HG03432 (cell line): ENCODE data around the gene EPB41L3.

Source experiments
- ATAC-seq: cut with Tn5 transposase; IDR thresholded peaks from one replicate; pipeline ENCODE4 v1.9.1; 2021; ENCODE audit warnings: mild to moderate bottlenecking, moderate library complexity; ENCODE audit not compliant: unreplicated experiment

The EPB41L3 gene

DNA sequence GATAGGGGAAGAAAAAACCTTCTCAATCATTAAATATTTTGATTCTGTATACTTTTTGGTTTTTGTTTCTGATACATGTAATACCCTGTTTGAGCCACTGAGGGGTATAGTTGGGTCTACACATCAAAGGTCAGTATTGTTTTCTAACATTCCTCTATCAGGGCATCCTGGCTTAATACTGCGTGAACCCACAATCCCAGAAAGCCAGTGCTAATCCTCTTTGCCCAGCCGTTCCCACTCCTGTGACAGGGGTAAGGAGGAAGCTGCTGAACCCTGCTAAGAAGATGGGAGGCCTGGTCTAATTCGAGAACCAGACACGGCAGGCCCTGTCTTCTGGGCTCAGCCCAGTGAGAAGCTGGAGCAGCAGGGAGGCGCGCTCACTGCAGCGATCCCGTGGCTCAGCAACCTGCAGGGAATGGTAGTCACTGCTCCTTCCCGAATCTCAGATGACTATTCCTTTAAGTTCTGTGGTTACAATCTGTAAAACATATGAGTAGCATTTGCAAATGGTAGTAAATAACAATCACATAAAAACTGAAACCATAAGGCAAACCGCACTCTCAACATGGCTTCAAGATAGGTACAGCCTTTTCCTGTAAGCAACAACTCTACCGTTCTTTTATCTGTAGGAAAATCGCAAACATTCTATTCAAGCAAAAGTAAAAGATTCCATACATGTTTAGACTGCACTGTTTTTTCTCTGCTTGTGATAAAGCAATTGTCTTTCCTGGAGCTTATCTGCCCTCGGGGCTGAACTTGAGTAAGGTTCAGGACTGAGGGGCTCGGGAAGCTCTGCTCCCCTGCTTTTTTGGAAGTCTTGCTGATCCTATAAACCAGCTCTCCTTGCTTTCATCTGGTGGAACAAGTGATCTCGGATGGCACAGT lies 87.0 kb downstream of the EPB41L3 start:
- ATAC-seq, result peak; percentile 83

DNA sequence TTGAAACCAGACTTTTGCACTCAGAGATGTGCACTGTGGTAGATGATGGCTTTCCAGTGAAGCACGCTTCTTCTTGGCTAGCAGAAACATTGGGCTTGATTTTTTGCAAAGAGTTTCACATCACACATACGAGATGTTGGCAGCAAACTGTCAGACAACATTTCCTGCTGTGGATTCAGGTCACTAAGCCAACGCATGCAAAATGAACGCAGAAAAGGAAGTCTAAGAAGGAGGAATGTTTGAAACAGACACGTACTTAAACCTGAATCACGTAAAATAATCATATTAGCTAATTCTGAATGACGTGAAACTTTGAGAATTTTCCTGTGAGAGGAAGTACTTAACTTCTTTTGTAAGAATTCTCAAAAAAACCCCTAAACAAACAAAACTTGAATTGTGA lies 88.1 kb downstream of the EPB41L3 start:
- ATAC-seq, result no peak

DNA sequence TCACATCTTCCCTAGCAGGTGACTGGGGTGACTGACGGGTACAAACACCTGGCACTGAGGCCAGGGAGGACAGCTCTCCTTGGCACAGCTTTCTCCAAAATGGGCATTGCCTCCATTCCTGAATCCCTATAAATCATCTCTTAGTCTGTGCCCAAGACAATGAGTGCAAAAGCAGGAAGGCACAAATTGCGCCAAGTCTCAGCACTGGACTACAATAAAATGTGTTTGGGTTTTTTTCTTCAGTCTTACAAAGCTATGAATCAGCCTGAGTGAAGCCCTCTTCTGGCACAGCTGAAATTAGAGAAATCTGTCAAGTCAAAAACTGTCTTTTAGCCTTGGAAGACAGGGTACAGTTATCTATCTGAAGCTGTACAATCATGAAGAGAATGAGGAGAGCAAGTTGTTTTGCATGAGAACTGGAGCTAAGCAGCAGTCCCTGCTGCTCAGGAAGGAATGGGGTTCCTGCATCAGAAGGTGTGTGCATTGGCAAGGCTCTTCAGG lies 90.8 kb downstream of the EPB41L3 start:
- no peak for ATAC-seq

DNA sequence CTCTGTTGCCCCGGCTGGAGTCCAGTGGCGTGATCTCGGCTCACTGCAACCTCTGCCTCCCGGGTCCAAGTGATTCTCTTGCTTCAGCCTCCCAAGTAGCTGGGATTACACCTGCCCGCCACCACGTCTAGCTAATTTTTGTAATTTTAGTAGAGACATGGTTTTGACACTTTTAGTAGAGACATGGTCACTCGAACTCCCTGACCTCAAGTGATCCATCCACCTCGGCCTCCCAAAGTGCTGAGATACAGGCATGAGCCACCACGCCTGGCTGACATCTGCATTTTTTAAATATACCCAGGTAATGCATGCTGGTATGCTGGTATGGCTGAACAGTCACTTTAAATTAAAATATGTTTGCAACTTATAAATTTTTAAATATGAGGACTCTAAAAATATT lies 91.9 kb downstream of the EPB41L3 start:
- ATAC-seq, result no peak

DNA sequence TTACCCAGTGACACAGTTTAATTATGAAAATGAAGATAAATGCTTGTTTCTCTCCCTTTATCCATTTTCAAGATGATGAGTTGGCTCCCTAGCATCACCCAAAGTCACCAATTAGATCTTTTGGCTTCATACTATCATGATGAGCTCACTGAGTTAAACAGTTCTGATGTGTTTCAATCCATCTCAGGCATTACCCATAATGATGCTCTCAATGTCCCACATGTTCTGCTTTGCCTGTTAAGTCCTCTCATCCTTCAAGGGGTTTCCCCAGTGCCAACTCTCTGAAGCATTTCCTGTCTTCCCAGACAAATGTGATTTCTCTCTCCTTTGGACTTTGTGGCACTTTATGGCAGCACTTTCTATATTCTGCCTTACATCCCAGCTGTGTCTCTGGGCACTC lies 92.6 kb downstream of the EPB41L3 start:
- ATAC-seq, result no peak

DNA sequence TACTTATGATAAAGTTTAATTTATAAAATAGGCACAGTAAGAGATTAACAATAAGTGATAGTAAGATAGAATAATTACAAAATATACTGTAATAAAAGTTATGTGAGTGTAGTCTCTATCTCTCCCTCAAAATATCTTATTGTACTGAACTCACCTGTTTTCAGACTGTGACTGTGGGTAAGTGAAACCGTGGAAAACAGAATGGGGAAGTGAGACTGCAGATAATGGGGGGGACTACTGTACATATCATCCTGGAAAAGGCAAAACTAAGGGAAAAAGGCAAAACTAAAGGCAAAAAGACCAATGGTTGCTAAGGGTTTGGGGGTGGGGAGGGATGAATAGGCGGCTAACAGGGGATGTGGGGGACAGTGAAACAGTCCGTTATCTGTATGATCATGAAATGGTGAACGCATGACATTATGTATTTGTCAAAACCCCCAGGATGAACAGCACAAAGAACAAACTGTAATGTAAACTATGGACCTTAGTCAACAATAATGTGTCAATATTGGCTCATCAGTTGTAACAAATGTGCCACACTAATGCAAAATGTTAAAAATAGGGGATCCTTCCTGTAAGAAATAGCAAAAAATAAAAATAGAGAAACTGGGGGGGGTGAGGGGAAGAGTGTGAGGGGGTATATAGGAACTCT lies 93.8 kb downstream of the EPB41L3 start:
- no peak for ATAC-seq

DNA sequence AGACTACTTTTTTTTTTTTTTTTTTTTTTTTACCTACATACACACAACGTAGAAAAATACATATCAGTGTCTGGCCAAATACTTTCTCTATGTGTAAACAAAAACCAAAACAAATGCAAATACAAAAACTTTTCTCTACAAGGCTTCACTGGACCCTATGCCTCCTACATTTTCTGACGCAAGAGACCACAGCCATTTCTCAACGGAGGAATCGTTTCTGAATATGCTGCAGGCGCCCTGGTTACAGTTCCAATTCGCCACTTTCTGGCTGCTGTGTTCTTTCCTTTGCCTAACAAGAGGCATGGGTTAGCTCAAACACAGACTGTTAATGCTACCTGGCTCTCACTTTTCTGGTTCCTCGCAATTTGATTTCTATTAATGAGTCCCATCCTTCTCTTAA lies 96.4 kb downstream of the EPB41L3 start:
- ATAC-seq, result no peak

DNA sequence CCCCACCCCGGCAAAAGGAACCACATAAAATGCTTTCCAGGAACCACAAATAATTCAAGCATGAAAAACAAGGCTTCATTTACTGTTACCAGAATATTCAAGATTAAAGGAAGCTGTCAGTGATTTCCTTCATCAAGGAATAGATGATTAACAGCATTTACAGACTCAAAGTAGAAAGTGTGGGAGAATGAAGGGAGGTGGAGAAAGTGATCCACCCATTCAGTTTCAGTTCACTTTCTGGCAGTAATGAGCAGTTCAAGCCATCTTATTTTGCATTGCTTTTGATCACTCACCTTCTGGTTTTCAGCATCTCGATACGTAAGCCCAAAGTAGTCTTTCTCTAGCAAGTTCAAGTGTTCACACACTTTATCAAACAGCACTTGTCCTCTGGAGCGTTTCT lies 99.0 kb downstream of the EPB41L3 start:
- no peak for ATAC-seq

DNA sequence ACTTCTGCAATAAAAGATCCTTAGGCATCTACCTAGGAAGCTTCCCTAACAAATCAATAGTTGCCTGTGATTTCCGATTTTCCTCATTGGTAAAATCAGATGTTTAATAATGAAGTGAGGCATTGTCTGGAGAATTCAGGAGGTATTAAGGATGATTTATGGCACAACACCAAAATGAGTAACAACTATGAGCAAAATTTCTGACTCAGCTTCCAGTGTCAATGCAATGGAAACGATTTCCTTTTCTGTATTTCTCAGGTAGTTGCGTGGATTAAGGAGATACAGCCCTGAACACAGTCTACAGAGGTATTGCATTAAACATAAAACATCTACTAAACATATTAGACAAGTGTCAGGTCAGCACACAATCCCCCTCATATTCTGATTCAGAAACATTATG lies 99.5 kb downstream of the EPB41L3 start:
- no peak for ATAC-seq

DNA sequence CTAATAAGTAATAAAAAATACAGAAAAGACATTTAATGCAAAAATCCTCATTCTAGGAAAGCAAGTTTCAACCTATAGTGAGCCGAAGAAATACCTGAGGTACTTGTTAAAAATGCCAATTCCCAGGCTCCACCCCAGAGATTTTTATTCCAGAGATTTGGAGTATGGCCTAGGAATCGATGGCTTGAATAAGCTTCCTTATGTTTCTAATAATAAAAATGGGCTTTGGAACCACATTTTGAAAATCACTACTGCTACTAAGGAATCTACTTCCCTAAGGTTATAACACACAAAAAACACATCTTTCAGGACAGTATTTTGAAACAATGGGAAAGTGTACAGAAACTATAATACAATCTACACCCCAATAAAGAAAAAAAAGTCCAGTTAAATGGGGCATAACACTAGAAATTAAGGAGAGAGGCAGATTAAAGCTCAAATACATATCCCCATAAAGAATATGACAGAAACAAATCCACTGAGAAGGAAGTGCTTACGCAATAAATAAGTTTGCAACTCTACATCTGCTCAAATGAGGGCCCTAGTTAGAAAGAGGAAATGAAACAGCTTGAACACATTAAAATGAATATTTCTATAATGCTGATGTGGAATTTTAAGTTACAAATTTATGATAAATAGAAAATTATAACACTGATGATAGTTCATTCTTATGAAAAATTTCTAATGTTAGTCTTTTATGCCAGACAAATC lies 103.7 kb downstream of the EPB41L3 start:
- no peak for ATAC-seq

DNA sequence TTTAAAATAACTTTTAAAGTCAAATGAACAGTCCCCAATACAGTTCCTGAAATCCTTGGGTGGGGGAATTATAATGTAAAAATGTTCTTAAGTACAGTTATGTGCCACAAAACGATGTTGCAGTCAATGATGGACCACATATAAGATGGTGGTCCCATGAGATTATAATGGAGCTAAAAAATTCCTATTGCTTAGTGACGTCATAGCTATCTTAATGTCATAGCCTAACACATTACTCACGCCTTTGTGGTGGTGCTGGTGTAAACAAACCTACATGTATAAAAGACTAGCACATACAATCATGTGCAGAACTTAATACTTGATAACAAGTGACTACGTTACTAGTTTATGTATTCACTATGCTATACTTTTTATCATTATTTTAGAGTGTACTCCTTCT lies 109.4 kb downstream of the EPB41L3 start:
- no peak for ATAC-seq

DNA sequence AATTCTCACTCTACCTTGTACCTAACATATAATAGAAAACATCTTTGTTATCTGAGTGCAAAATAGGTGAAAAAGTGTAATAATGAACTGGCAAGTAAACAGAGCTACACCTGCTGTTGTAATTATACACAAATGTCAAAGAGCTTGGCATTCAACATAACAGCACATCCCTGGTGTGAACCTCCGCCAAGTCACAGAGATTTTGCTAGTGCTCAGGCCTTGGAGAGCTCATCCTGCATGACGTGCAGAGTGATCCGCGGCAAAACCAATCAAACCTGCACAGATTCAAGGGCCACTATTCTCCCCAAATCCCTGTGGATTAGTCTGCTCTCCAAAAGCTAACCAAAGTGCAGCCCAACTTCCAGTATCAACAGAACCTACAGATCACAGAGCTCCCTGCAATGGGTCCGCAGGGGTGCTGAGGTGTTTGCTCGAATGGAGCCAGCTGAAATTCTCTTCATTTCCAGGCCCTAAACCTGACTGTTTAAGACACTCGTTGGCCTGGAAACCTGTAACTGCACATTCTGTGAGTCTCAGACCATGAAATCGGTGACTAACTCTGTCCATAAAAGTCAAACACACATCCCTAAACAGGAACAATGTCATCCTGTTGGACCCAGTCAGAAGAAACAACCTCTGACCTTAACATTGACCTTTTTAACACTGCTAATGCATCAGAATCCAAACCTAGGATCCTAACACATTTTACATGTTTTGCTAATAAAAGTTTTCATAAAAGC lies 111.8 kb downstream of the EPB41L3 start:
- no peak for ATAC-seq

DNA sequence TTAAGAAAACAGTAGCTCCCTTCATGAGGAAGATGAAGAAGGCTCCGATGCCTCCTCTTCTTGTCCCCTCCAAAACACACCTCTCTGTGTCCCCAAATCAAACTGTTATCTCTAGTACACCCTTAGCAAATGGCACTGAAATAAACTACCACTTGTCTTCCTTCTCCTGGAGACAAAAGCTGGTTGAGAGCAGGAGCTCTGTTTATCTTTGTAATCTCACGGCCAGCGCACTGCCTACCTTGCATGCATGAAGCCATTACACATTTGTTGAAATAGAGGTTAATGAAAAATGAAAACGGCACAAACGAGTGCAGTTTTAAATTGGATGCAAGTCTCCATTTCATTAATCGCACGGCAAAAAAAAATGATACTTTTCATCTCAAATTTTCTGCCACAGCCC lies 113.7 kb downstream of the EPB41L3 start:
- no peak for ATAC-seq

DNA sequence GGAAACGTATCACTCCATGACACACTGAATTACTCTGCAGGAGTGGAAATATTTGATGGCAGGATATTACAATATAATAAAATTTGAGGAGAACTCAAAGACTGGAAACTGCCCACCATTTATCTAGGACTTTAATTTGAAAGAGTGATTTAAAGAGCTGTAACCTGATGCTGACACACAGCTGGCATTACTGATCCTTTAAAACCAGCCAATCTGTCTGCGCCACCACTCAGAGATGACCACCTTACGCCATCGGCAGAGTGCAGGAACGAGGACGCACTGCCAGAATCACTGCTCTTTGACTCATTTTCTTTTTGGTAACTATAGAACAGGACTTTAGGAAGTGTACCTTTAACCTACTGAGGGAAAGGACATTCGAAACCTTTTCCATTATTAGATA lies 114.1 kb downstream of the EPB41L3 start:
- no peak for ATAC-seq

DNA sequence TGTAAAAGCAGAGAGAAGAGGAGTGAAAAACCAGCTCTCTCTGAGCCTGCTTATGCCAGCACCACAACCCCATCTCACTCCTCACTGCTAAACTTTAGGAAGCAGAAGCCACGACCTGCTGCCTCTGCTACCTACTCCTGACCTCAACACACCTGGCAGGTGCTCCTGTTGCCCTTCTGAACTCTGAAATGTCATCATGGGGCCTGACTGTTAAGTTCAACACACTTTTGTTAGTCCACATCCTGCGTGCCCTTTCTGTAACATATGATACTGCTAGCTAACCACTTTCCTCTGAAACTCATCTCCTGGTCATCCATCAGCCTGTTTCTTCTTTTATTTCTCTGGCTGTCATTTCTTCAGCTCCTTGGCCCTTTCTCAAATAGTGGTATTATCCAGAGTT lies 118.1 kb downstream of the EPB41L3 start:
- ATAC-seq, result no peak

DNA sequence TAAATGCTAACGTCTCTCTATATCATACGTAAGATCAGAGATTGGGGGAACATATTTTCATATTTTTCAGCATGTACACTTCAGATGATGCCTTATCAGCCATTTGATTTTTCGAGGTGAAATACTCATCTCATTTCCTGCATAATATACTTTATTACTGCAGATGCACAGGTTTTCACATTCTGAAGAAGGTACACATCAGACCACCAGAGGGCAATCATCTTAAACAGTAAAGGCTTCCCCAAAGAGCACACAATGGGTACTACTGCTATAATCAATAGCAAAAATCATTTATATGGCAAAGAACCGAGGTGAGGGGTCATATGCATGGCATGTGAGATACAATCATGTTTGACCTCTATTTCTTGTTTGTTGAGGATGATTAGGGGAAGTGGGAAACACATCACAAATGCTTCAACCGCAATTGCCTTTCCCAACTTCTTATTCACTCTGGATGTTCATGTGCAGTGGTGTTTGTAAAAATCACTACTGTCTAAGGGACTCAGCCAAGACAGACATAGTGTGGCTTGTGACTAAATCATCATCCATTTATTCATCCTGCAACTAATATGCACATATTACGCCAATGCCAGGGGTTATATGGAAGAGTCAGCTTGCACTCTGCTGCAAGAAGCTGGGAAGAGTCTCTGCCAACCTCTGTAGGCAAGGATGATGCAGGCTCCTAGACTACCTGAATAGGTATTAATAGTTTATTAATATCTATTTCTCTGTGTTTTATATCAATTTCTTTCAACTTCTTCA lies 118.7 kb downstream of the EPB41L3 start:
- no peak for ATAC-seq

DNA sequence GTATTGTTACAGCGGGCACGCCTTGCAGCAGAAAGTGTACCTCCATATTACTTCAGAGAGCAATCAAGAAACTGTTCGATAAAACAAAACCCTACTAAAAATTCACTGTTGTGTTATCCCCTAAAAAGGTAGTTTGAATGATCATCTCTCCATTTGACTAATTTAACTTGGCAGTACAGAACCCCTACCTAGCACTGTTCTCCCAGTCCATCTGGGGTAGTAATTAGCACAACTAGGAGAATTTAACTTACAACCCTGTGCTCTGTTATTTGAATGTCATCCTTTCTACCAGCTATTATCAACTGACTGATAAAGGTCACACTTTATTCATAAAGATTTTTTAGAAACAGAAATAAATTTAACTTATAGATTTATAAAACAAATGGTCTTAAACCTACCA lies 121.2 kb downstream of the EPB41L3 start:
- no peak for ATAC-seq

DNA sequence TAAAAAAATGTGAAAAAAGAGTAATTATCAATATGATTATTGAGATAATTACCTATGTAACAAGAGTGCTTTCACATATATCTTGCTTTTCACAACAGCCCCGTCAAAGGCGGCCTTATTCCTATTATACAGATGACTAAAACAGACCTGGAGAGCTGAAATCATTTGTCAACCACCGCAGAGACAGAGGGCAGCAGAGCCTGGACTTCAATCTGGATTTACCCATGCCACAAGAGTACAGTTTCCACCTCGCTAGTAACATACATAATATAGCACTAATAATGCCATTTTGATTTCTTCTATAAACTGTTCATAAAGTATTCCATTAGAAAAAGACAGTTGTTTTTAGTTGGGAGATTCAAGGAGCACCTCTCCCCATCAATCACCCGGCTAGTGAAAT lies 121.8 kb downstream of the EPB41L3 start:
- no peak for ATAC-seq

DNA sequence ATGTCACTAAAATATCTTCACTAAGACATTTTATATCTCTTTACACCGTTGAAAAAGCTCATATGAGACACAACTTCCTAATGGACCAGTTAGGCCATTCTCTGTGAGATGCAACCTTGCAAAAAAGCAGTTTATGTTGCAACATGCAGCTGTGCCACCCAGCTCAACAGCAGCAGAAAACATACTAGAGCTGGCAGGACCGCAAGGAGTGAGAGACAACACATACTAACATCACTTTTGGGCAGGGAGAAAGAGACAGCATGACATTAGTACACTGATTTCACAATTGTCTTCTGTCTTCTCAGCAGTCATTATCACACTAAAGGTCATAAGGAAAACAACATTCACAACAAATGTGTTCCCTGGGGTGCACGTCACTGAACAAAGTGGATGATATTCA lies 122.9 kb downstream of the EPB41L3 start:
- no peak for ATAC-seq

DNA sequence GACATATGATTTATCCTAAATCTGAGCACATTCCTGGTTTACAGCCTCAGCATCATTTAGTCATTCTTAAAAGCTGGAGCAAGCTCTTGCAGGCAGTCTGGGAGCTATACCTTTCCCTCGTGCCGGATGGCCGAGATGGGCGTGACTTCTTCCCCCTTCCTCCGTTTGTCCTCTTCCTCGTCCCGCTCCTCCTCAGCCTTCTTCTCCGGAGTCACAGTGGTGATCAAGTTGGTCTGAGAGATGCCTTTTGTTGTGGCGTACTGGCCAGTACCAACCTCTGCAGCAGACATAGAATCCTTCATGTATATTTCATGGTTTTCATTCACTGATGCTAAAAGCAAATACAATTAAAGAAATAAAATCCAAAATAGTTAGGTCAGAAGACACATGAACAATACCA lies 124.2 kb downstream of the EPB41L3 start:
- no peak for ATAC-seq
